Erythroblast (primary cell): Measurements from ENCODE around the gene PKP4.

Experiments used
- GATA1 ChIP-seq: IDR thresholded peaks from 2 replicates; pipeline ENCODE4 v1.6.1; 2011; ENCODE audit warnings: low read depth, mild to moderate bottlenecking, control low read depth, low read length, moderate library complexity
- POLR2A ChIP-seq: IDR thresholded peaks from 2 replicates; pipeline ENCODE4 v1.6.1; 2011; ENCODE audit warnings: mild to moderate bottlenecking, low read length

DNA sequence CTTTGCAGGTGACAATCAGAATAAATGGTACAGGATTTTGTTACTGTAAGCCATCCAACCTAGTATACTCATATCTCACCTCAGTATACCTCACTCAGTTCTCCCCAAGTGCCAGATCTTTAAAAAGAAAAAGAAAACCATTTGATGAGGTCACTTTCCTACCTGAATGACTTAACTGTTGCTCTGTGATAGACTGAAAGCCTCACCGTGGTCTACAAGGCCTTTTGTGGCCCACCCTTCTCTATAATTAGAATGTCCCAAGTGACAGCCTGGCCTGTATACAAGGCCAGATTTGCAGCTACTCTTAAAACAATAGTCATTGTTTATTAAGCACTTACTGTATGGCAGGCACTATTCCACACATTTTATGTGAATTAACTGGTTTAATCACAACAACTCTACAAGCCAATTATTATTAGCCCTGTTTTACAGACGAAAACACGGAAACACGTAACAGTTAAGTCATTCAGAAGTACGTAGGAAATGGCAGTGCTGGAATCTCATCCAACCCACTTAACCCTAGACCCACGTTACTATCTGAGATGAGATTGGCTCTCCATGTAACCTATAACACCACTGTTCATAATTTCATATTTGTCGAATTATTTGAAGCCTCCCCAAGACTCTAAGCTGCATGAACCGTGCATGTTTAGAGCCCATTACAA, 28.3 kb downstream of the PKP4 start:
- TF ChIP-seq POLR2A = no peak
- TF ChIP-seq GATA1 = no peak
